Endothelial cell of umbilical vein (primary cell): ENCODE results near the gene GCNT2. TPM values are rescaled to one million over a fixed set of nuclear protein-coding genes. Genes with fewer than 3 reads are reported as not detected.

Experiments
- BruUV-seq: library from RNA; stranded (reverse); fragments of 400-500 nt; replicated peaks from 2 replicates; lab custom pipeline; 2021; lab: Mats Ljungman, UMichigan
- CTCF ChIA-PET: fragments of 300-600, 350-600 bp; sonication (Branson Sonifier 250); formaldehyde crosslinking; loops from one replicate; lab custom pipeline; 2021; ENCODE audit warnings: antibody characterized with exemption, inconsistent platforms; lab: Charles Lee
- POLR2A ChIA-PET: fragments of 300-600, 350-600 bp; sonication (Branson Sonifier 250); formaldehyde crosslinking; loops from one replicate; lab custom pipeline; 2021; ENCODE audit warnings: antibody characterized with exemption, inconsistent platforms; lab: Charles Lee
- DNase-seq: peaks from one replicate; pipeline ENCODE4 v3.0.0-alpha.2; 2011; ENCODE audit warnings: low read depth, low spot score
- FAIRE-seq: peaks from 2 replicates; lab custom pipeline; 2011; peaks lifted over from hg19 to GRCh38; lab: Jason Lieb, UNC
- H2AFZ ChIP-seq: 2 replicates; pipeline ENCODE4 v1.6.0; 2012; ENCODE audit warnings: low read depth, low read length, control low read depth, inconsistent platforms
- H3K27ac ChIP-seq: 2 replicates; pipeline ENCODE4 v1.5.1; 2011; ENCODE audit warnings: low read depth, mild to moderate bottlenecking, control low read depth, low read length, moderate library complexity; ENCODE audit not compliant: insufficient read depth
- H3K27me3 ChIP-seq, 2 experiments: 2 replicates each; pipeline versions ENCODE4 v1.6.0 to v1.6.1; 2011; ENCODE audit warnings: low read length in 2 of 2, mixed read lengths in 1 of 2; ENCODE audit not compliant: control insufficient read depth in 2 of 2, insufficient read depth in 2 of 2
- H3K36me3 ChIP-seq, 2 experiments: 2 replicates in 1 of 2; 3 replicates in 1 of 2; pipeline ENCODE4 v1.5.1; 2011; ENCODE audit warnings: low read length in 2 of 2, mild to moderate bottlenecking in 1 of 2, moderate library complexity in 1 of 2; ENCODE audit not compliant: control insufficient read depth in 2 of 2, insufficient read depth in 2 of 2; ENCODE audit errors: extremely low read depth in 1 of 2
- H3K4me1 ChIP-seq: 3 replicates; pipeline ENCODE4 v1.5.1; 2011; ENCODE audit warnings: mild to moderate bottlenecking, low read length; ENCODE audit not compliant: control insufficient read depth, insufficient read depth; ENCODE audit errors: extremely low read depth
- H3K4me2 ChIP-seq: 2 replicates; pipeline ENCODE4 v1.6.1; 2011; ENCODE audit warnings: low read length, control low read depth, mixed read lengths; ENCODE audit not compliant: insufficient read depth
- H3K4me3 ChIP-seq, 3 experiments: fragments of 200-600 bp in 1 of 3; sonication (generic), shearing (Covaris generic) in 1 of 3; replicated peaks in 1 of 3; 2 replicates each; pipeline ENCODE4 v1.5.1; 2011 to 2016; ENCODE audit warnings: control low read depth in 3 of 3, low read length in 3 of 3, mild to moderate bottlenecking in 2 of 3, inconsistent platforms in 1 of 3, low read depth in 1 of 3, moderate library complexity in 1 of 3; ENCODE audit not compliant: insufficient read depth in 1 of 3
- H3K79me2 ChIP-seq: 2 replicates; pipeline ENCODE4 v1.6.0; 2012; ENCODE audit warnings: low read length, inconsistent platforms; ENCODE audit not compliant: control insufficient read depth, insufficient read depth
- H3K9ac ChIP-seq: replicated peaks from 2 replicates; pipeline ENCODE3; 2011; ENCODE audit warnings: low read length, control low read depth; ENCODE audit not compliant: insufficient read depth; ENCODE audit errors: extremely low read depth
- H3K9me1 ChIP-seq: replicated peaks from 3 replicates; pipeline ENCODE4 v1.6.0; 2011; ENCODE audit warnings: mild to moderate bottlenecking, low read length; ENCODE audit not compliant: control insufficient read depth, insufficient read depth; ENCODE audit errors: extremely low read depth
- H3K9me3 ChIP-seq: replicated peaks from 2 replicates; pipeline ENCODE4 v1.5.1; 2012; ENCODE audit warnings: low read length, inconsistent platforms; ENCODE audit not compliant: control insufficient read depth, insufficient read depth
- H4K20me1 ChIP-seq: replicated peaks from 2 replicates; pipeline ENCODE3; 2011; ENCODE audit warnings: mild to moderate bottlenecking, low read length; ENCODE audit not compliant: control insufficient read depth, insufficient read depth; ENCODE audit errors: extremely low read depth
- EZH2 ChIP-seq: IDR thresholded peaks from 2 replicates; pipeline ENCODE4 v1.6.1; 2012; ENCODE audit warnings: borderline replicate concordance, low read depth, mild to moderate bottlenecking, moderate library complexity, low read length, inconsistent platforms; ENCODE audit not compliant: severe bottlenecking
- FOS ChIP-seq: IDR thresholded peaks from 2 replicates; pipeline ENCODE4 v1.6.1; 2011; ENCODE audit warnings: mild to moderate bottlenecking, low read length, moderate library complexity, borderline replicate concordance; ENCODE audit not compliant: insufficient read depth
- GATA2 ChIP-seq: IDR thresholded peaks from 2 replicates; pipeline ENCODE4 v1.7.0; 2011; ENCODE audit warnings: low read depth, mild to moderate bottlenecking, moderate library complexity, mixed read lengths, low read length; ENCODE audit not compliant: insufficient read length, insufficient read depth
- MYC ChIP-seq: IDR thresholded peaks from one replicate; pipeline ENCODE4 v1.6.1; 2011; ENCODE audit warnings: mild to moderate bottlenecking, low read depth, low read length
- POLR2A ChIP-seq: IDR thresholded peaks from 2 replicates; pipeline ENCODE4 v1.6.1; 2012; ENCODE audit warnings: low read depth, mild to moderate bottlenecking, control low read depth, low read length
- POLR2AphosphoS5 ChIP-seq: IDR thresholded peaks from 2 replicates; pipeline ENCODE4 v1.6.1; 2012; ENCODE audit warnings: low read depth, mild to moderate bottlenecking, control low read depth, low read length, moderate library complexity; ENCODE audit not compliant: insufficient read depth
- dilution Hi-C: fragments of 300-500 bp; cut with MboI; formaldehyde crosslinking; loops from one replicate; pipeline ENCODE4 v1.15.0; 2019; ENCODE audit warnings: low sequenced_read_pairs; ENCODE audit not compliant: extremely low pct_ligation_motif_present
- intact Hi-C: fragments of 100-400 bp; cut with micrococcal nuclease; formaldehyde crosslinking; loops from one replicate; pipeline ENCODE4 v1.10.0; 2022
- polyA plus RNA-seq, 4 experiments: library from polyadenylated mRNA; depleted of rRNA in 3 of 4; stranded (reverse) in 3 of 4; unstranded in 1 of 4; fragments of >200 nt; gene quantifications; 2 replicates each; pipeline versions ENCODE4 v1.2.1 to v1.2.3, GENCODE V29; 2011 to 2012; ENCODE audit warnings: missing spikeins in 1 of 4
- total RNA-seq: library from RNA; stranded (reverse); gene quantifications from 2 replicates; pipeline ENCODE4 v1.2.3, GENCODE V29; 2021
- TF ChIP-seq, protein P1 (sequence below), 2 donors: IDR thresholded peaks; 1 replicate in 1 of 2; 2 replicates in 1 of 2; pipeline ENCODE4 v1.5.1; 2011; ENCODE audit warnings: low read length in 2 of 2, mild to moderate bottlenecking in 2 of 2, moderate library complexity in 2 of 2, control low read depth in 1 of 2, inconsistent platforms in 1 of 2, low read depth in 1 of 2; ENCODE audit not compliant: insufficient read depth in 1 of 2; ENCODE audit errors: extremely low read depth in 1 of 2
- TF ChIP-seq, protein P2 (sequence below): IDR thresholded peaks from 2 replicates; pipeline ENCODE4 v1.6.1; 2011; ENCODE audit not compliant: insufficient read depth, insufficient read length

GCNT2 gene
- total and polyA plus RNA-seq, 2 donors (not counting 3 experiments of a cell fraction or from before 2014, with no cell fraction given) = 3.8 to 10.9 TPM

DNA sequence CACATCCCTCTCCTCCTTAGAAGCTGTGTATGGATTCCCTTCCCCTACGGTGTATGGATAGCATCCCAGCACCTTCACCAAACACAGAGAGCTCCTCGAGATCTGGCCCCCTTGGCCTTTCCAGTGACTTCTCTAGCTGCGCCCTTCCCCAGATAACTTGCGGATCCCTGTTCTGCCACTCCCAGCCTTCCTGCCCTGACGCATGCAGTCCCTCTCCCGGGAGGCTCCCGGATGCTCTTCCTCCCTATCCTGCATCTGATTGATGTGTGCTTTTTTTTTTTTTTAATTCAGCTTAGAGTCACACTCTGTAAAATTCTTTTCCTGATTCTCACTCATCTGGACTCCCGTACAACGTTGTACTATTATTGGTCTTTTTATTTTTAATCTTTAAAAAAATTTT, 44.8 kb downstream of the GCNT2 start:
- dilution Hi-C loops = no loop called here
- CTCF ChIA-PET = interaction anchor here (1.1 kb wide), 1 partner anchor 11 kb away, joined by 4 read pairs; no protein-coding TSS in a partner anchor
- POLR2A ChIA-PET = no interaction called here

More for the DNA sequence above, 44.8 kb downstream of the GCNT2 start:
- H3K4me3 ChIP-seq = no peak overlapping the region
- no peaks in the 10 kb centered on the region for H3K9me3 ChIP-seq
- FAIRE-seq = no peak
- TF ChIP-seq POLR2A (no peak), FOS (no peak), POLR2AphosphoS5 (no peak), EZH2 (no peak), GATA2 (no peak), MYC (no peak)
- TF ChIP-seq, protein P1, sequence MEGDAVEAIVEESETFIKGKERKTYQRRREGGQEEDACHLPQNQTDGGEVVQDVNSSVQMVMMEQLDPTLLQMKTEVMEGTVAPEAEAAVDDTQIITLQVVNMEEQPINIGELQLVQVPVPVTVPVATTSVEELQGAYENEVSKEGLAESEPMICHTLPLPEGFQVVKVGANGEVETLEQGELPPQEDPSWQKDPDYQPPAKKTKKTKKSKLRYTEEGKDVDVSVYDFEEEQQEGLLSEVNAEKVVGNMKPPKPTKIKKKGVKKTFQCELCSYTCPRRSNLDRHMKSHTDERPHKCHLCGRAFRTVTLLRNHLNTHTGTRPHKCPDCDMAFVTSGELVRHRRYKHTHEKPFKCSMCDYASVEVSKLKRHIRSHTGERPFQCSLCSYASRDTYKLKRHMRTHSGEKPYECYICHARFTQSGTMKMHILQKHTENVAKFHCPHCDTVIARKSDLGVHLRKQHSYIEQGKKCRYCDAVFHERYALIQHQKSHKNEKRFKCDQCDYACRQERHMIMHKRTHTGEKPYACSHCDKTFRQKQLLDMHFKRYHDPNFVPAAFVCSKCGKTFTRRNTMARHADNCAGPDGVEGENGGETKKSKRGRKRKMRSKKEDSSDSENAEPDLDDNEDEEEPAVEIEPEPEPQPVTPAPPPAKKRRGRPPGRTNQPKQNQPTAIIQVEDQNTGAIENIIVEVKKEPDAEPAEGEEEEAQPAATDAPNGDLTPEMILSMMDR (IDR thresholded peaks at IDR 0.05; ENCODE audit: extremely low read depth in 1 of 2, insufficient read depth in 1 of 2, low read depth in 1 of 2, low read length in 2 of 2) = no peak
- TF ChIP-seq, protein P2, sequence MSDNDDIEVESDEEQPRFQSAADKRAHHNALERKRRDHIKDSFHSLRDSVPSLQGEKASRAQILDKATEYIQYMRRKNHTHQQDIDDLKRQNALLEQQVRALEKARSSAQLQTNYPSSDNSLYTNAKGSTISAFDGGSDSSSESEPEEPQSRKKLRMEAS = no peak
- H3K4me2 ChIP-seq = no peak overlapping the region
- H3K36me3 ChIP-seq = no peaks in the 10 kb centered on the region
- BruUV-seq = no TSS peak
- H3K9ac ChIP-seq = no peak overlapping the region
- intact Hi-C loops = no loop called here
- no peak overlapping the region for H3K27ac ChIP-seq
- H3K27me3 ChIP-seq = no peaks in the 10 kb centered on the region
- no peak for DNase-seq
- H3K9me1 ChIP-seq = no peaks in the 10 kb centered on the region
- H3K79me2 ChIP-seq = no peaks in the 10 kb centered on the region
- no peaks in the 10 kb centered on the region for H3K4me1 ChIP-seq
- no peak overlapping the region for H2AFZ ChIP-seq
- H4K20me1 ChIP-seq = no peaks in the 10 kb centered on the region
